NT2/D1 (cell line): Measurements from ENCODE around the gene FUT1.

Source experiments
- SUZ12 ChIP-seq: IDR thresholded peaks from 2 replicates; pipeline ENCODE4 v1.6.1; 2011; ENCODE audit not compliant: insufficient read length, insufficient read depth; ENCODE audit errors: extremely low read depth
- YY1 ChIP-seq: IDR thresholded peaks from 2 replicates; pipeline ENCODE4 v1.6.1; 2011; ENCODE audit not compliant: insufficient read length, insufficient read depth

- no peak for TF ChIP-seq YY1
- TF ChIP-seq SUZ12, result no peak
These were observed 3.8 kb upstream of the FUT1 start for GRCh38 chr19:48756212-48756611.
